Urothelium cell line (cell line): ENCODE data around the gene SEC11C.
"Not testable (repeated sequence)": the region's sequence is repeated elsewhere in the genome, so short reads cannot be mapped to it uniquely, and the experiment has no call there.

Experiments used
- DNase-seq: peaks from one replicate; pipeline ENCODE4 v3.0.0; 2011; ENCODE audit warnings: low spot score, mixed read lengths
- FAIRE-seq: peaks from 2 replicates; lab custom pipeline; 2011; peaks lifted over from hg19 to GRCh38; lab: Jason Lieb, UNC

SEC11C gene

GRCh38 chr18:59139615-59140301 lies at the start of gene SEC11C:
Gene SEC11C, plus strand, starts transcription at chr18:59139884. Its CDS starts 65 bp downstream, at chr18:59139949.
- FAIRE-seq, result no peak
- peak; percentile 93 for DNase-seq

- FAIRE-seq (no peak), DNase-seq (no peak)
Measured at GRCh38 chr18:59090966-59091603, 48.6 kb upstream of the SEC11C start.

GRCh38 chr18:59093668-59094067 lies 46.0 kb upstream of the SEC11C start:
- FAIRE-seq, result no peak
- no peak for DNase-seq

GRCh38 chr18:59094569-59094968 lies 45.1 kb upstream of the SEC11C start:
- DNase-seq (no peak), FAIRE-seq (no peak)

- DNase-seq, result no peak
- no peak for FAIRE-seq
Measured at GRCh38 chr18:59096098-59096789, 43.4 kb upstream of the SEC11C start.

GRCh38 chr18:59101830-59102414 lies 37.8 kb upstream of the SEC11C start:
- FAIRE-seq (no peak), DNase-seq (no peak)

- no peak for FAIRE-seq
Measured at GRCh38 chr18:59109375-59109774, 30.3 kb upstream of the SEC11C start.

GRCh38 chr18:59114160-59114559 lies 25.5 kb upstream of the SEC11C start:
- DNase-seq (no peak), FAIRE-seq (no peak)

More at GRCh38 chr18:59109375-59109774, 30.3 kb upstream of the SEC11C start:
- no peak for DNase-seq

- FAIRE-seq (no peak), DNase-seq (peak; percentile 75)
Measured at GRCh38 chr18:59123588-59124369, 15.9 kb upstream of the SEC11C start.

GRCh38 chr18:59124370-59124704 lies 15.3 kb upstream of the SEC11C start:
- FAIRE-seq (no peak), DNase-seq (no peak)

- no peak for DNase-seq
- FAIRE-seq, result no peak
Measured at GRCh38 chr18:59127047-59127446, 12.6 kb upstream of the SEC11C start.

- FAIRE-seq (no peak), DNase-seq (no peak)
Measured at GRCh38 chr18:59129951-59130703, 9.6 kb upstream of the SEC11C start.

GRCh38 chr18:59132810-59133465 lies 6.7 kb upstream of the SEC11C start:
- no peak for FAIRE-seq

GRCh38 chr18:59139291-59139614 lies 431 bp upstream of the SEC11C start:
- FAIRE-seq (no peak), DNase-seq (peak; percentile 93)

More at GRCh38 chr18:59132810-59133465, 6.7 kb upstream of the SEC11C start:
- DNase-seq, result no peak

GRCh38 chr18:59140302-59140885 lies 710 bp downstream of the SEC11C start:
- FAIRE-seq, result no peak
- peak; percentile 47 for DNase-seq

- FAIRE-seq (no peak), DNase-seq (no peak)
Measured at GRCh38 chr18:59141294-59142068, 1.8 kb downstream of the SEC11C start.

- FAIRE-seq, result no peak
Measured at GRCh38 chr18:59142274-59142673, 2.6 kb downstream of the SEC11C start.

GRCh38 chr18:59142800-59143416 lies 3.2 kb downstream of the SEC11C start:
- not testable (repeated sequence) for FAIRE-seq, DNase-seq

More at GRCh38 chr18:59142274-59142673, 2.6 kb downstream of the SEC11C start:
- no peak for DNase-seq
